Right hindlimb (tissue), 1 donor: Measurements from ENCODE around the gene EPB41L1.

ENCODE experiments used
- DNase-seq: peaks from one replicate; pipeline ENCODE4 v3.0.0-alpha.2; 2018

Gene EPB41L1

DNA sequence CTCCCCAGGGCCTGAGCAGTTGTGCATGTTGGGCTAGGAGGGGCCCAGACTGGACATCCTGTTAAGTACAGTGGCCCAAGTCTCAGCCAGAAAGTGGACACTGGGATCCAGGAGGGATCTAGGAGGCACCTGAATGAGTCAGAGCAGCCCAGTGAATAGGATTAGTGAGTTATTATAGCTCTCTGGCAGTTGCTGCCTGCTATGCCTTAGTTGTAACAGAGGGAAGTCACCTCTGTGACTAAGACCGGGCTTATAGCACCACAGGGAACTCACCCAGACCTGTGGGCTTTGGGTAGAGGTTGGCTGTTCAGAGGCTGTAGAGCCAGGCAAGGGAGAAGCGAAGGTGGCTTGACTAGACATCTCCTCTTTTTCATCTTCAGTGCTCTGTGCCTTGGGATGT, 42.7 kb downstream of the EPB41L1 start:
- no peak for DNase-seq

DNA sequence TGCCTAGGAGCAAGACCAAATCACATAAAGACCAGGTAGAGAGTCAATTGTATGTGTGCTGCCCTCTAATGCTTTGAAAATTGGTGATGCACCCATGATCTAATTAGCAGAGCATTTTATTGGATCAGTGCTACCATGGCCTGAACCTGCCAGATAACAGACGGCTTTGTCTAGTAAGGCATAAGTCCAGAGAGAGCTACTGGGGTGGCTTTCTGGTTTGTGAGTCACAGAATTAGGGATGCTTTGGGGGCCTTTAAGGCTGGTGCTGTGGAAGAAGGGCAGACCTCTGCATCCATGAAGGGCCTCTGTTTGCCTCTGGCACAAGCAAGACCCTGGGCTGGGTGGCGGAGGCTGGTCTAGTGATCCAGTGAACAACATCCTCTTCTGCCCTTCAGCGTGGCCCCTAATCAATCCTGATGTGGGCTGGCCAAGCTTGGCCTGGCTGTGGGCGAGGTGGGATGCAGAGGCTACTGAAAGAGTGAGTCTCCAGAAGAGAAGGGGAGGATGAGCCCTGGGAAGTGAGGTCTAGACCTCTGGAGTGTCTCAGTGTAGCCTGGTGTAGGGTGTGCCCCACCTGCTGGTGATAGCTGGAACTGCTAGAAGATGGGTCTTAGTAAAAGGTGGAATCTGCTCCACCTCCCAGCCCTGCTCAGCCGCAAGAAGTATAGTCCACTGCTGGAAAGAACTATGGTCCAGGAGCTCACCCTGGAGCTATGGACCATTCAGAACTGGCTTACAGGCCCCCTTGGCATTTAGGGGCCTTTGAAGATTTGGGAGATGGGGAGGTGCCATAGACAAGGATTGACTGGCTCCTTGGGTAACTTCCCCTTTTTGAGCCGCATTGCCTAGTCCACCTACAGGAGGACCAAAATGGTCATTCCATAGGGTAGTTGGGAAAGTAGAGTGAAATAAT, 45.1 kb downstream of the EPB41L1 start:
- DNase-seq, result peak; percentile 81

- no peak for DNase-seq
Measured at GRCh38 chr20:36200451-36200850, 45.9 kb downstream of the EPB41L1 start.

DNA sequence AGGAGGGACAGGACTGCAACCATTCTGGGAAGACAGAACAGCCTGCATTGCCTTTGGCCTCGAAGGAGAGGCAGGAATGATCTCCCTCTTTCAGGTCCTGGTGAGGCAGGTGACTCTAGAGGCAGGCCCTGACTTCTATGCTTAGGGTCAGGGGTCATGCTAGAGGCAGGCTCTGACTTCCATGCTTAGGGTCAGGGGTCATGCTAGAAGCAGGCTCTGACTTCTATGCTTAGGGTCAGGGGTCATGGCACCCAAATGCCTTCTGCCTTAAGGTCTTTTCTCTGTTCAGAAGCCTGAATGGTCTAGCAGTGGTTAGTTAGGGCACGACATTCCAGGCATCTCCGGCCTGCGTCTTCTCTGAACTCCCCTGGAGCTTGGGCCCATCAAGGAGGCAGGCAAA, 46.7 kb downstream of the EPB41L1 start:
- no peak for DNase-seq

- peak; percentile 64 for DNase-seq
Measured at GRCh38 chr20:36202891-36203338, 48.4 kb downstream of the EPB41L1 start.

DNA sequence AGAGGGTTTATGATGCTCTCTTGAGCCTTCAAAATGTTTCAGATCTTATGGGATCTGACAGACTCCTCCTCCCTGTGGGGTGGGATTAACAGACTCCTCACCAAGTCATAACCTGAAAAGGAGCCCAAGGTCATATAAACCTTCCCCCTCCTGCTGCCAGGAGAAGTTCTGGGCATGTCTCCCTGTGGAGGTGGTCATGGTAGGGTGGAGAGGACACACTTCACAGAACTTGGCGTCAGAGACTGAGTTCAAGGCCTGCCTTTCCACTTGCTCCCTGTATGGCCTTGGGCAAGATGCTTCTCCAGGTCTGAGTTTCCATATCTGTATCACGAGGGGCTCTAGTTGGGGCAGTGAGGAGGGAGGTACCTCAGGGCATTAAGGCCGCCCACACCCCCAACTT, 49.3 kb downstream of the EPB41L1 start:
- DNase-seq, result no peak

DNA sequence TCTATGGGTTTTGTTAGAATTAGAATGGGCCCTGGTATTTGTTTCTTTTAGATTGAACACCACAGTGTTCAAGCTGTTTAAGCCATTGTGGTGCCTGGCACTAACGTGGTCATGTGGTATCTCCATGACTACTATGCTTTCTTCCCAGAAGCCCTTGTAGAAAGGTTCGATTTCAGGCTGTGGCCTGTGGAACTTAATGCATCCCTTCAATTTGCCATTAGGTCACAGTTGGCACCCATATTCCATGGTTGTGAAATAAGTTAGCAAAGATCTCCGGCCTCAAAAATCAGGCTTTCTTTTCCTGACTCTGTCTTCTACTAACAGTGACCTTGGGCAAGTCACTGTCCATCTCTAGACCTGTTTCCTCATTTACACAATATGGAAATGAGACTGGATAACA, 50.5 kb downstream of the EPB41L1 start:
- no peak for DNase-seq

- DNase-seq, result no peak
Measured at GRCh38 chr20:36206068-36206467, 51.5 kb downstream of the EPB41L1 start.

- no peak for DNase-seq
Measured at GRCh38 chr20:36206641-36207040, 52.1 kb downstream of the EPB41L1 start.

GRCh38 chr20:36207602-36208001, 53.1 kb downstream of the EPB41L1 start:
- DNase-seq, result no peak

DNA sequence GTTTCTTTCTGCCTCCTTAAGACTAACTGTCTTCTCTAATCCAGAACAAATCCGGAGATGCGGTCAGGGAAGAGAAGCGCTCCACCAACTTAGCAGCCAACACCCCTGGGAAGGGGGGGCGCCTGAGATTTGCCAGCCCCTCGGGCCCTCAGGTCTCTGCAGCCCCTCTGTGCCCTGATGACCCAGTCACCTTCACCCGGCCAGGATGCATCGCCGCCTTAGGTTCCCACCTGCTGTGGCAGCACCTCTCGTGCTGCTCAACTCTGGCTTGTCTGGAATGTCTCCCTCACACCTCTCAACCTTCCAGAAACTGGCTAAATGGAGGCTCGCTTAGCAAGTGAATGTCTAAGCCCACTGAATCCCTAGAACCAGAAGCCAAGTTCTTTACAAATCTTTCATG, 53.7 kb downstream of the EPB41L1 start:
- no peak for DNase-seq

DNA sequence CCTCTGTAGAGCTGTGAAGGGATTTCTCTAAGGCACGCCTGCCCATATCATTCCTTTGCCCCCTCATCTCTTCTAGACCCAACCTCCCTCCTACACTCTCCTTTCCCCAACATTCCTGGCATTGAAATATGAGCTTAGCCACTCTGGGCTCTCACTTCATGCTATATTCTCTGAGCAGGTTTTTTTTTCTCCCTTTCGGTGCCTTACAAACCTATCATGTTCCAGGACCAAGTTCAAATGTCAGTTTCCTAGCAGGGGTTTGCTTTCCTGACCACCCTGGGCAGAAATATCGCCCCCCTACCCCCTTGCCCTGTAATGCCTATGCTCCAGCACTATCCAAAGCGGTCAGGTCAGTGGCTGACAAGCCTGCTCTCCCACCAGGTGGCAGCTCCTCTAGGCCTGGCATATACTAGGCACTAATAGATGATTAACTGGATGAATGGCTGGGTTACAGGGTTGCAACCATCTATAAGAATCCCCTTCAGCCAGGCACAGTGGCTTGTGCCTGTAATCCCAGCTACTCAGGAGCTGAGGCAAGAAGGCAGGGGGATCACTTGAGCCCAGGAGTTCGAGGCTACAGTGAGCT, 56.0 kb downstream of the EPB41L1 start:
- no peak for DNase-seq

- no peak for DNase-seq
Measured at GRCh38 chr20:36213362-36213761, 58.8 kb downstream of the EPB41L1 start.

GRCh38 chr20:36214684-36215256, 60.2 kb downstream of the EPB41L1 start:
- no peak for DNase-seq

GRCh38 chr20:36215778-36216177, 61.2 kb downstream of the EPB41L1 start:
- no peak for DNase-seq

- DNase-seq, result no peak
Measured at GRCh38 chr20:36216314-36217025, 61.9 kb downstream of the EPB41L1 start.

DNA sequence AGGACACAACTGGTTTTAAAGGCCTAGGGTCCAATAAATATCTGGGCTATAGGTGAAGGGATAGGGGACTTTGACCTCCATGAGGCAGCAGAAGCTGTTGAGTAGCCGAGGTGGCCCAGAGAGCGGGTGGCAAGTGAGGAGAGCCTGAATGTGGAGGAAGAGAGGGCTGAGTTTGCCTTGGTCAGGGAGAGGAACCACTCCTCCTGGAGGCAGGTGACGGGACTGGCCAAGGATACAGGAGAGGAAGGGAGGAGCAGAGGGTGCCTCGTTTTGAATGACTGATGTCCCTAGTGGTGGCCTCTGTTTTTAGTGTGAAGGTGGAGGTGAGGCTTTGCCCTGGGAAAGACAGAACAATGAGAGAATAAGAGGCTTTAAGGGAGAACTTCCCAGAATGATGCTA, 62.7 kb downstream of the EPB41L1 start:
- DNase-seq, result no peak

DNA sequence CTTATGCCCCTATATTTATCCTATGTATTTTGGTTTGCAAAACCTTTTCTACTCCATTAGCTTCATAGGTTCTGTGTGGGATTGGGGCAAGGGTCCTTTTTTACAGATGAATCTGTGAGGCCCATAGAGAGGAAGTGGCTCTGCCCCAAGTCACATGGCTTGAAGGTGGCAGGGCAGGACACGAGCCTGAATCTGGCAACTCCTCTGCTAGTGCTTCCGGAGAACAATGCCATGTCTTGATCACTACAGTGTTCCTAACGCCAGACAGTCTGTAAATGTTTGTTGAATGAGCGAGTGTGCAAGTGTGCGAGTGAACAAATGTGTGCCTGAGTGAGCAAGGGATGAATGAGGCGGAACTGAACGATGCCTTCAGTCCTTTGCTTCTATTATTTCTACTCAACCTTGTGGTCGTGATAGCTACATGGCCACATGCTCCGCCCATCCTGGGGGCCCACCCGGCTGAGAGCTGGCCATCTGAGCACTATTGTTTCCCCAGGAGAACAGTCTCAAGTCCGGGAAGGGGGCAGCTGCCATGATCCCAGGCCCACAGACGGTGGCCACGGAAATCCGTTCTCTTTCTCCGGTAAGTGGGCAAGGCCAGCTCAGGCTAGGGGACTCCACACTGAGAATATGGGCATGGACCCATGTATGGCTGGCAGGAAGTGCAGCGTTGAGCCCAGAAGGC, 64.0 kb downstream of the EPB41L1 start:
- no peak for DNase-seq

GRCh38 chr20:36219671-36220220, 65.2 kb downstream of the EPB41L1 start:
- DNase-seq, result no peak

DNA sequence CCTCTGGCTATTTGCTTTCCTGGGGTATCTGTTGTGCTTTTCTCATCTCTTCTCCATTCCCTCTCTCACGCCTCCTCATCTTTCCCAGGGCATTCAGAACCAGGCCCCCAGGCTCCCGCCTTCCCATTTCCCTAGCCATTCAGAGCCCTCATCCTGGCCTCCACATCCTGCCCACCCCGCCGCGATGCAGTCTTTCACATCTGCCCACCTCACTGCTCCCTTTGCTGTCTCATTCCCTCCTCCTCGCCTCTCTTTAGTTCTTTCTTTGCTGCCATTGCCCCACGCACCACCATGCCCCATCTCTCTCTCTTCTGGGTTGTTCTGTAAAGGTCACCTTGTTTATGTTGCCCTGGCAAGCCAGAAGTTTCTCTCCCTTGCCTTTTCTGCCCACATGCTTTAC, 71.1 kb downstream of the EPB41L1 start:
- DNase-seq, result no peak

DNA sequence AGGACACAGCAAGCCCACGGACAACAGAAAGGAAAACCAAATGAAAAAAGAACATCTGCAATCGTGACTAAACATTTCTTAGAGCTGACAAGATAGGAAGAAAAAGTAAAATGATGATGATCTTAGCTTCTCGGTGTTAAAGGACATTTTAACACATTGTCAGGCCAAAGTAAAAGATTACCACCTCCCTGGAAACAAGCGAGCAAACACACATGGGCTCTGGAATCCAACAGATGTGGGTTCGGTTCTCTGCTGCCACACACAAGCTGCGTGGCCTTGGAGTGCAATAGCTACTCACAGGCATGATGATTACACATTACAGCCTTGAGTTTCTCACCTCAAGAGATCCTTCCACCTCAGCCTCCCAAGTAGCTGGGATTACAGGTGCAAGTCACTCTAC, 74.2 kb downstream of the EPB41L1 start:
- no peak for DNase-seq

- no peak for DNase-seq
Measured at GRCh38 chr20:36230019-36230418, 75.5 kb downstream of the EPB41L1 start.
